ENCODE results near the gene ZNF670.

GRCh38 chr1:247103859-247104591 lies 25.4 kb upstream of the ZNF670 start, which contains the start of gene ZNF669:
- no peak for TF ChIP-seq CTCF (IDR thresholded peaks at IDR 0.05)
- peak in 1 of 2 donors; percentile 87 for TF ChIP-seq POLR2A (IDR thresholded peaks at IDR 0.05)
